Measurements from ENCODE around the gene NOP9.

NOP9 gene

DNA sequence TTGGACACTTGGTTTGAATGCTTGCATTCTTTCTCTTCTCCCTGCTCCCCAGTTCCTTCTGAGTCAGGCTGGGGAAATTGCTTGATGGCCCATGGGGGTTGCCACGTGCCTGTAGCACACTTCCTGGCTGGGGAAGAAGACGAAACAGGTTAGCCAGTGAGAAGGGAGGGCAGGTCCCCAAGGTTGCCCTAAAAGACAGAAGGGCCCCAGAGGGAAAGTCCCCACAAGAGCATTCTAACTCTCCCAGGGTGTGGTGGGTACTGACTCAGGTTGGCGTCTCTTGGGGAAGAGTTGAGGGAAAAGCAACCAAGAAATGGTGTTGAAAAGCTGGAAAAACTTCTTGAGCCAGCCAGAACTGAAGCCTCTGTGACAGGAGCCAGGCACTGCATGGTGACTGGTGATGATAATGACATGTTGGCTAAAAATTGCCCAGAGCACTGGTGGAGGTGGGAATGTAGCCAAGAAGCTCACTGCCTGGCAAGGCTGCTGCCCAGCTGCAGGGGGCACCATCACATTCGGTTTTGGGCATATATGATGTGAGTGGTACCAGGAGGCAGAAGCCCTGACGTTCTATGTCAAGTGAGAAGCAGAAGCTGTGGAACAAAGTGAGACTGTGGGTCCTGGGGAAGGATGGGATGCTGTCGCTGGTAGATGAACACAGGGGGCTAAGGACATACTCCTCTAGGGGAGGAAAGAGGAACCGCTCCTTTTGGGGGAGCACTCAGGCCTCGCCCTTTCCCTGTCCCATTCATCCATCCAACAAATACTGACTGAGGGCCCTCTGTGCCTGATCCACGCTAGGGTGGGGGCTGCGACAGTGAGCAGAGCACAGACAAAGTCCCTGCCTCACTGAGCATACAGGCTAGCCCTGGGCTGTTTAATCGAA lies 20.1 kb upstream of the NOP9 start:
- ATAC-seq (replicated peaks; ENCODE audit: extremely low read depth, poor library complexity, severe bottlenecking) (peak; percentile 64), DNase-seq (ENCODE audit: low spot score in 2 of 2) (no peak)
- Mint-ChIP-seq H3K4me3 (no peak overlapping the region), H3K27me3 (no peaks in the 10 kb centered on the region), H3K27ac (ENCODE audit: low read depth) (peak overlapping the region; percentile 79), H3K36me3 (ENCODE audit: insufficient read depth) (no peaks in the 10 kb centered on the region), H3K4me1 (peaks cover 23% of the 10 kb centered on the region), H3K9me3 (no peaks in the 10 kb centered on the region)

DNA sequence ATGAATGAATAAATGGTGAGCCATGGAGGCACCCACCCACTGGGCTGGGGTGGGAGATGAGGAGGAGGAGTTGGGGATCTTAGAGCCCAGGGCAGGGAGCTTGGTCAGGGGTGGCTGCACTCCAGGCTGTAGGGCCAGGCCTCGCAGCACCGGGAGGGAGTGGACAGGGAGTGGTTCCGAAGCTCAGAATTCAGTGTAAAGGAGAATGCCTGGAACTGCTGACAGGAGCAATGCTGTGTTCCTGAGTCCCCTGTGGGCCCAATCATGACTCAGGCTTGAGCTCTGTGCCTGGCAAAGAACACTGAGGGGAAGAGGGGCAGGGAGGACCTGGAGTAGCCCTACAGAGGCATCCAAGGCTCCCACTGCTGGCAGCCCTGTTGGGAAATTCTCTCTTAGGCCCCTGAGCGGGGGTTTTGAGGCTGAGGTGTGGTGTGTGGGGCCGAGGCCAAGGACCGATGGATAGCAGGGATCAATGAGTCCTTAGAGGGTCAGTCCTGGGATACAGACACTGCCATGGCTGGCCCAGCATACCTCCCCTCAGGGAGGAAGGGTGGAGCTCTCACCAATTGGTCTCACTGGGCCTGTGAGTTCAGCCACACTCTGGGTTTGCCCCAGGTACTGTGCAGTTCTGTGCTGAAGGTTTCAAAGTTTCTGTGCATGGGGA lies 18.7 kb upstream of the NOP9 start:
- Mint-ChIP-seq H3K36me3 (ENCODE audit: insufficient read depth) (no peaks in the 10 kb centered on the region), H3K27me3 (no peaks in the 10 kb centered on the region), H3K27ac (ENCODE audit: low read depth) (peak overlapping the region; percentile 47), H3K9me3 (no peaks in the 10 kb centered on the region), H3K4me1 (peaks cover 23% of the 10 kb centered on the region), H3K4me3 (no peak overlapping the region)
- ATAC-seq (replicated peaks; ENCODE audit: extremely low read depth, poor library complexity, severe bottlenecking) (no peak), DNase-seq (ENCODE audit: low spot score in 2 of 2) (no peak)

DNA sequence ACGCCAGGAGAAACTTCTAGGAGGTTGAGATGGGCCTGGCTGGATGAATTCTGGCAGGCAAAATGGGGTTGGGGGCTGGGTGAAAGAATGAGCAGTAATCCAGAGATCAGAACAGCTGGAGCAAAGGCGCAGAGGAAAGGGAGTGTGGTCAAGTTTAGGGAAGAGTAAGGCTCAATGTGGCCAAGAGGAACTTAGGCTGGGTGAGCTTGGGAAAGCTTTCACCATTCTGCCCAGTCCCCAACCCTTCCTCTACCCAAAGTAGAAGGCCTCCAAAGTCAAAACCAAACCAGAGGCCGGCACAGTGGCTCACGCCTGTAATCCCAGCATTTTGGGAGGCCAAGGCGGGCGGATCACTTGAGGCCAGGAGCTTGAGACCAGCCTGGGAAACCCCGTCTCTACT lies 18.0 kb upstream of the NOP9 start:
- no peak for DNase-seq (ENCODE audit: low spot score in 2 of 2)
- peaks cover 22% of the 10 kb centered on the region for H3K4me1 Mint-ChIP-seq
- H3K27ac Mint-ChIP-seq (ENCODE audit: low read depth), result no peak overlapping the region
- no peaks in the 10 kb centered on the region for H3K36me3 Mint-ChIP-seq (ENCODE audit: insufficient read depth)
- ATAC-seq (replicated peaks; ENCODE audit: extremely low read depth, poor library complexity, severe bottlenecking), result no peak
- H3K27me3 Mint-ChIP-seq, result no peaks in the 10 kb centered on the region
- no peak overlapping the region for H3K4me3 Mint-ChIP-seq
- H3K9me3 Mint-ChIP-seq, result no peaks in the 10 kb centered on the region

DNA sequence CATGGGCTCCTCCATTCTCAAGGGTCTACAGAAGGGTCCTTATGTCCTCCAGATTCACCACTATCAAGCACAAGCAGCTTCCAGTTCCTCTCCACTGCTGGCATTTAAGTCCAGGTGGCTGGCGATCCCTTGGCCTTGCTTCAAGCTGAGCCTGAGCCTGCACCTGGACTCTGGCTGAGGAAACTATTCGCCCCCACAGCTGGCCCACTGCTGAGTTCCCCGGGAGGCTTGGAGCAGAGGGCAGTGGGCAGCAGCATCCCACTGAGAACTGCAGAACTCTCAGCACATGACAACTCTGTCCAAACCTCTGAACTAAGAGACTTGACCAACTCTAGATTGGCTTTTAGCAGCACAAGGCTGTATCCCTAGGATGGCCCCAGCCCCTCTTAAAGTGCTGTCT lies 16.9 kb upstream of the NOP9 start:
- ATAC-seq (replicated peaks; ENCODE audit: extremely low read depth, poor library complexity, severe bottlenecking) (no peak), DNase-seq (ENCODE audit: low spot score in 2 of 2) (no peak)
- no peaks in the 10 kb centered on the region for H3K27me3 Mint-ChIP-seq
- H3K9me3 Mint-ChIP-seq, result no peaks in the 10 kb centered on the region
- no peak overlapping the region for H3K27ac Mint-ChIP-seq (ENCODE audit: low read depth)
- no peaks in the 10 kb centered on the region for H3K36me3 Mint-ChIP-seq (ENCODE audit: insufficient read depth)
- peaks cover 15% of the 10 kb centered on the region for H3K4me1 Mint-ChIP-seq
- H3K4me3 Mint-ChIP-seq, result no peak overlapping the region

DNA sequence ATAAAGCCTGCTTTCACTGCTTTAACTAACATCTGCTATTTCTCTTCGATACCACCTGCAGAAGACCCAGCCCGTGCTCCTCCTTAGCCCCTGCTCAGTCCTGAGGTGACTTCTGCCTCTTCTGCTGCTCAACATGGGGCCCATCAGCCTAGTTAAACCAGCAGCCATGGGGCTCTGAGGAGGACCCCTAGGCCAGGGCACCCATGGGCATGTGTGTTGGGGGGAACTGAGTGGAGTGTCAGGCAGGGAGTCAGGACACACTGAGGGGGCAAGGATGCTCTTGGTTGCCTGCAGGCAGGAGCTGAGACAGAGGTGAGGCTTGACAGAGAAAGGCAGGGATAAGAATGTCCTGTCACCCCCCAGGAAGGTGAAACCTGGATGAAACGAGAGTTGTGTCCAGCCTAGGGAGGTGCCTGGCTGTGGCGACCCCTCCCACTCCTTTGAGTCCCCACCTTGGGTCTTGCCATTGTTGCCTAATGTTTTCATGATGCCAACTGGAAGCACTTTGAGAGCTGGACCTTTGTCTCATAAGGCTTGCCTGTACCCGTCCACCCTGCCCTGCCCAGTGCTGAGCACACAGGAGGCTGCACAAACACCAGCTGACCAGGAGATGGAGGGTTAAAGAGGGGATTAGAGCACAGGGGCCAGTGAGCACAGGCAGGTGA lies 15.7 kb upstream of the NOP9 start:
- DNase-seq (ENCODE audit: low spot score in 2 of 2), result no peak
- Mint-ChIP-seq H3K36me3 (ENCODE audit: insufficient read depth) (no peaks in the 10 kb centered on the region), H3K9me3 (no peaks in the 10 kb centered on the region), H3K27ac (ENCODE audit: low read depth) (peak overlapping the region; percentile 69), H3K4me3 (no peak overlapping the region), H3K27me3 (no peaks in the 10 kb centered on the region), H3K4me1 (peaks cover 7% of the 10 kb centered on the region)
- no peak for ATAC-seq (replicated peaks; ENCODE audit: extremely low read depth, poor library complexity, severe bottlenecking)

DNA sequence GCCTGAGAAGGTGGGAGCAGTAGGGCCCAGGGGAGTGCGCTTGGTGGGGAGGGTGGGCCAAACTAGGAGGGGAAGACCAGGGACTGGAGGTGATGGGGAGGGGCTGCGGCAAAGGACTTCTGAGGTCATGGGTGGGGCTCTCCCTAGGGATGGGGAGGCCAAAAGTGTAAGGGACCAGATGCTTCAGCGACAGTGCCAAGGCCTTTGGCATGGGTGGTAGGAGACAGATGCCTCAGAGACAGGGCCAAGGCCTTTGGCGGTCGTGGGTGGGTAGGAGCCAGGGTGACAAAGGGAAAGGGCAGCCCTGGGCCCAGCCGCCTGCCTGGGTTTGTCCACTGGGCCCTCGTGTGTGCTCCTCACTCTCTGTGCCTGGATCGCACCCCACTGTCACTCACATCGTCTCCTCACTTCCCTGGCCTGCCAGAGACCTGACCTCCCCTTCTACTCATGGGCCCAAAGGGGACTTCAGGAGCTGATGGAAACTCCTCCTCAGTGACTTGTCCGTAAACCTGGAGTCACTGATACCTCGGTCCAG lies 15.1 kb upstream of the NOP9 start:
- Mint-ChIP-seq H3K27me3 (no peaks in the 10 kb centered on the region), H3K4me1 (peaks cover under 1% of the 10 kb centered on the region), H3K27ac (ENCODE audit: low read depth) (peak overlapping the region; percentile 69), H3K9me3 (no peaks in the 10 kb centered on the region), H3K4me3 (no peak overlapping the region), H3K36me3 (ENCODE audit: insufficient read depth) (no peaks in the 10 kb centered on the region)
- ATAC-seq (replicated peaks; ENCODE audit: extremely low read depth, poor library complexity, severe bottlenecking) (no peak), DNase-seq (ENCODE audit: low spot score in 2 of 2) (no peak)

DNA sequence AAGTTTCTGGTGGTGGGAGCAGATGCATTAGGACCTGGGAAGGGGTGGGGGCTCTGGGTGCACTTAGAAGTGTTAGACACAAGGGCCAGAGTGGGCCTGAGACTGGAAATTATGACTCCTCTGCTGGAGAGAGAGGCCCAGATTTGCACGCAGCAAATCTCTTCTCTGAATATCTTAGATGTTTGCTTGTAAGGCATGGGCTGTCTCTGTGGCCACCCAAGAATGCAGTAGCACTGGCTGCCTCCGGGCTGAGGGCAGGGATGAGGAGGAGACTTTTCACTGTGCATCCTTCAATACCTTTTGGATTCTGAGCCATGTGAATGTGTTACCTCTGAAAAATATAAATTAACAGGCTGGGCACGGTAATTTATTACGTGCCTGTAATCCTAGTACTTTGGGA lies 14.3 kb upstream of the NOP9 start:
- no peak for DNase-seq (ENCODE audit: low spot score in 2 of 2)
- no peak overlapping the region for H3K4me3 Mint-ChIP-seq
- H3K27ac Mint-ChIP-seq (ENCODE audit: low read depth), result no peak overlapping the region
- H3K9me3 Mint-ChIP-seq, result no peaks in the 10 kb centered on the region
- no peaks in the 10 kb centered on the region for H3K4me1 Mint-ChIP-seq
- no peak for ATAC-seq (replicated peaks; ENCODE audit: extremely low read depth, poor library complexity, severe bottlenecking)
- H3K27me3 Mint-ChIP-seq, result no peaks in the 10 kb centered on the region
- H3K36me3 Mint-ChIP-seq (ENCODE audit: insufficient read depth), result peaks cover 3% of the 10 kb centered on the region

DNA sequence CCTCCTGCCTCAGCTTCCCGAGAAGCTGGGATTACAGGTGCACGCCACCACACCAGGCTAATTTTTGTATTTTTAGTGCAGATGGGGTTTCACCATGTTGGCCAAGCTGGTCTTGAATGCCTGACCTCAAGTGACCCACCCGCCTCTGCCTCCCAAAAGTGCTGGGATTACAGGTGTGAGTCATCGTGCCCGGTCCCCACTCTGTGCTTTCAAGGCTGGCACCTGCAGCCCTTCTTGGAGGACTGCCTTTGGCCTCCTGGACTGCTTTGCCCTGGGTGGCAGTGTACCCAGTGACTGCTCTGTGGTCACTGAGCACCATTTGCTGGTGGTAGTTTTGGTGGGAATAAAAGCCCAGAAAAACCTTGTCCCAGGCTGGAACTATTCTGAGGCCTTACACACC lies 12.7 kb upstream of the NOP9 start:
- Mint-ChIP-seq H3K4me1 (no peaks in the 10 kb centered on the region), H3K4me3 (no peak overlapping the region), H3K27me3 (no peaks in the 10 kb centered on the region), H3K36me3 (ENCODE audit: insufficient read depth) (peaks cover 10% of the 10 kb centered on the region), H3K27ac (ENCODE audit: low read depth) (no peak overlapping the region), H3K9me3 (no peaks in the 10 kb centered on the region)
- DNase-seq (ENCODE audit: low spot score in 2 of 2), result no peak
- no peak for ATAC-seq (replicated peaks; ENCODE audit: extremely low read depth, poor library complexity, severe bottlenecking)

DNA sequence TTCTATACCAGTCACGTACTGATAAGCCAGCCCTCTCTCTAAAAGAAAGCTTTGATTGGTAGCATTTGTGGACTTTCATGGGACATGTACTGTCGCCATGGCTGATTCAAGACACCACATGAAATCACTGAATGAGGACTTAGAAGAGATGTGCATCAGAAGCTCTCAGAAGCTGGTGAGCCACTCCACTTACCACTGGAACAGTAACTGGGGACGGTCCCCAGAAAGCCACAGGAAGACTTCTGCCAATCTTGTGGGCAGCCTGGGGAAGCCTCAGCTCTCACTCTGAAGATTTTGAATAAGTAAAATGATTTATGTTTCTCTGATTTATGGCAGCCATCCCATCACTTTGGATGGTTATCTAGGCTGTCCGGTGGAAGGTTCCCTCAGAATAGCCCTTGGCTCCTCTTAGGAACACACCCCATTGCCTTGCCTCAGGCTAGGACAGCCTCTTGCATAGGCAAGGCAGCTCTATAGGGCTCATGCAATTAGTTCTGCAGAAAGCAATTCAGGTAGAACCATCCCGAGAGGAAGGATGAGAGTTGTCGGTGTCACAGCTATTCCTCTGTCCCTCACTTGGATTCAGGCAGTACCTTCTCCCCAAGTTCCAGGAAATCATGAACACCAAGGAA lies 9.9 kb upstream of the NOP9 start:
- no peaks in the 10 kb centered on the region for H3K27me3 Mint-ChIP-seq
- peaks cover 13% of the 10 kb centered on the region for H3K36me3 Mint-ChIP-seq (ENCODE audit: insufficient read depth)
- no peak overlapping the region for H3K27ac Mint-ChIP-seq (ENCODE audit: low read depth)
- H3K4me1 Mint-ChIP-seq, result no peaks in the 10 kb centered on the region
- ATAC-seq (replicated peaks; ENCODE audit: extremely low read depth, poor library complexity, severe bottlenecking) (no peak), DNase-seq (ENCODE audit: low spot score in 2 of 2) (no peak)
- no peak overlapping the region for H3K4me3 Mint-ChIP-seq
- no peaks in the 10 kb centered on the region for H3K9me3 Mint-ChIP-seq

DNA sequence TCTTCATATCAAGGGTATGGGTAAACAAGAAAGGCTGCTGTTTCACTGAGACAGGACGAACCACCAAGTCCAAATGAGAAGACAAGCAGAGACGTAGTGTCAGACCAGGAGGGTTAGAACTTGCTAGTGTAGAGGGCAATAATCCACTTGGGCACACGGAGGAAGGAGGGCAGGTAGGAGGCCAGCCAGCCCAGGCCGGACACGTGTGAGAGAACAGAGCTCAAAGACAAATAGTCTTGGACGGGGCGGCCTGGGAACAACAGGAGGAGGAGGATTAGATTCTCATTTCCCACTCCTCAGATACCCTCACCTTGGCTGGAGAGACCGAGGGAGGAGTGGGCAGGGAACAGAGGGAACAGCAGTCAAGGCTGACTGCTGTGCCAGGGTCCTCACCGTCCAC lies 8.9 kb upstream of the NOP9 start:
- Mint-ChIP-seq H3K4me1 (no peaks in the 10 kb centered on the region), H3K4me3 (no peak overlapping the region), H3K27ac (ENCODE audit: low read depth) (no peak overlapping the region), H3K36me3 (ENCODE audit: insufficient read depth) (peaks cover 18% of the 10 kb centered on the region), H3K9me3 (no peaks in the 10 kb centered on the region), H3K27me3 (no peaks in the 10 kb centered on the region)
- no peak for DNase-seq (ENCODE audit: low spot score in 2 of 2)
- ATAC-seq (replicated peaks; ENCODE audit: extremely low read depth, poor library complexity, severe bottlenecking), result no peak

DNA sequence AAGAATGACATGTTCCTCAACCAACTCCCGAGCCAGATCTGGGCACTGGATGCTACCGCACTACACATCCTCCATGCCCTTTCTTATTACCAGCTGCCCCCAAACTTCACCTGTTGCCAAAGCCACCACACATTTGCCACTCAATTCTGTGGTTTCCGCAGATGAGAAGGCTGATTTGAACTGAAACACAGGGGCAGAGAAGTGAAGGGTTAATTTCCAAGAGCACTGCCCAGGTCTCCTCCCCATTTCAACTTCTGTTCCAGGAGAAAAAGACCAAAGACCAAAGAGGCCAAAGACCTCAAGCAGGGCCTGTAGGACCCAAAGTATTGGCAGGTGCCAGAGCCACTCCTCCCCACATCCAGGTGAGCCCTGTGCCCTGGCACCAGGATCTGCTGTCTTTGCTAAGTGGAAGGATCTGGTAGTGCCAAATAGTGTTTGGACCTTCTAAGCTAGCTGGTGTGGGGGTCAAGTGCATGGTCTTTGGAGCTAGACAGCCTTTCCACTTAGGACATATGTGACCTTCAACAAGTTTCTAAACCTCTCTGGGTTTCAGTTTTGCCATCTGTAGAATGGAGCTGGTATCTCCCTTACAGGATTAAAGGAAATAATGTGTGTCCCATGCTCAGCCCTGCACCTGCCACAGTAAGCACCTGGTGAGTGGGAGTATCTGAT lies 8.1 kb upstream of the NOP9 start:
- Mint-ChIP-seq H3K4me1 (peaks cover 4% of the 10 kb centered on the region), H3K27ac (ENCODE audit: low read depth) (no peak overlapping the region), H3K9me3 (no peaks in the 10 kb centered on the region), H3K27me3 (no peaks in the 10 kb centered on the region), H3K4me3 (no peak overlapping the region), H3K36me3 (ENCODE audit: insufficient read depth) (peaks cover 20% of the 10 kb centered on the region)
- DNase-seq (ENCODE audit: low spot score in 2 of 2) (no peak), ATAC-seq (replicated peaks; ENCODE audit: extremely low read depth, poor library complexity, severe bottlenecking) (no peak)
